GM04503 (cell line): ENCODE data around the gene SYNC.
A peak's percentile ranks its signal among the peaks of the same experiment; 100 is the strongest.
"Not testable (repeated sequence)": the region's sequence is repeated elsewhere in the genome, so short reads cannot be mapped to it uniquely, and the experiment has no call there.

Source experiments
- DNase-seq: peaks from one replicate; pipeline ENCODE4 v3.0.0-alpha.2; 2012; ENCODE audit warnings: low read depth

SYNC gene

DNA sequence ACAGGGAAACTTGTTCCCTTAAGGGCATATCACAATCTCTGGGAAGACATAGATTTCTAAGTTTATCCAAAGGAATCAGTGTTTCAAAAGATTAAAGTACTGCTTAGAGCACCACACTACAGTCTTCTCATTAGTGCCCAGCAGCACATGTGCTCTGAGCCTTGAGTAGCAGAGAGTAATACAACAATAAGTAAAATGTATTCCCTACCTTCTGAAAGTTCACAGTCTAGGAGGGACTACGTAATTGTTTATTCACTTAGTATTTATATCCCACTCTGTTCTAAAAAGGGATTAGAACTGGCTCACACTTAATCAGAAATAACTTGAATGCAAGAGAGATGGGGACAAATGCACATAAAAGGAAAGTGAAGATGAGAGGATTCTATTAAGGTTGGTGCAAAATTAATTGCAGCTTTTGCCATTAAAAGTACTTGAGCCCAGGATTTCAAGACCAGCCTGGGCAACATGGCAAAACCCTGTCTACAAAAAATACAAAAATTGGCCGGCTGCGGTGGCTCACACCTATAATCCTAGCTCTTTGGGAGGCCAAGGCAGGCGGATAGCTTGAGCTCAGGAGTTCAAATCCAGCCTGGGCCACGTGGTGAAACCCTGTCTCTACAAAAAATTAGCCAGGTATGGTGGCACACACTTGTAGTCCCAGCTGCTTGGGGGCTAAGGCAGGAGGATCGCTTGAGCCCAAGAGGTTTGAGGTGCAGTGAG lies 9.0 kb downstream of the SYNC start:
- DNase-seq: no peak

DNA sequence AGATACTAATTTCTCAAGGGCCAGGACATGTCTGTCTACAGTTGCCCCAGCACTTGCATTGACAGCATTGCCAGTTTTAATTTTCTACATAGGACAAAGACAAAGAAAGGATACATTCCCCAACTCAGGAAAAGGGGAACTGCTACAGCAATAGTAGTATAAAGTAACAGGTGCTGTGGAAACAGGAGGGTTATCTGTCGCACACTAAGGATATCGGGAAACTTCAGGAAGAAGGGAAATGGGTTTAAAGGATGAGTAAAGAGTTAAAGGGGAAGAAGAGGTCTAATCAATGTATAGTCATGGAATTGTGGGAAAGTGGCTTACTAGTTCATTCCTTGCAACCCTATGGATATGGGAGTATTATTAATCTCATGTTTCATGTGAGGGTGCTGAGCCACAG lies 16.2 kb downstream of the SYNC start:
- DNase-seq: no peak

DNA sequence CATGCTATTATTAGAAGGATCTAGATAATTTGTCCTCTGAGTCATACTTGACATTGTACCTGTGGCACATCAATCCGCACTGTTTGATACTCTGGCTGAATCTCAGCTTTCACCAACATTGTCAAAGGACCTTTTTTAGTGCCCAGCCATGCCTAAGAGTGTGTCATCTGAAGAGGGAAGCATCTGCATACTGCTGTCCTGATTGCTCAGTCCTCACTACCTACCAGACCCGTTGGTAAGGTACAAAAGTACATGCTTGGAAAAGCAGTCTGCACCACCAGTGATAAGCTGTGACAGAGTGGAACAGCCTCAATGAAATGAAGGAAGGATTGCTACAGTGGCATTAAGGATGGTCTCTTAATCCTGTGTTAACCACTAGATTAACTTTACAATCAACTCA lies 17.1 kb downstream of the SYNC start:
- no peak for DNase-seq

DNA sequence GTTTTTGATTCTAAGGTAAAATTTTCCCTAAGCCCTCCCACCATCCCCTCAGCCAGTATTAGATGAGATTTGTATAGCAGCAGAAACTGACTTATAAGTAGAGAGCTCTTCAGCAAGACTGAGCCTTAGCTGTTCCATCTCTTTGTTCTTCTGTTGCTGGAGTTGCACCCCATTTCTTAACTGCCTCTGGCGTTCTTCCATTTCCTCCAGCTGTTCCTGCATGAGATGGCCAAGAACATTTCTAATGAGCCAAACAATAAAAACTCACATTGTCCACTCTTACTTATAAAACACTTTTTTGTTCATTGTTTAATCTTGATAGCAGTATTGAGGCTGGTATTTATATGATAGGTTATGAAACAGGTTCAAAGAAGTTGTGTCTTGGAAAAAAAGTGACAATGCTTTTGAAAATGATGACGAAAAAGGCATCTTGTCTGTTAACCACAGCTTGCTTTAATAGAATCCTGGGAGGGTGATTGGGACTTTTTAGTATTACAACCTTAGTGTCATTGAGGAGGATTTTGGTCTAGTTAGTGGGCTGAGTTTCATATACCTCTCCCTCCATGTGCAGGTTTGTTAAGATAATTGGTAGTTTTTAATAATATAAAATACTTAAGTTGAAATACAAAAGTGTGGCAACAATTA lies 18.3 kb downstream of the SYNC start:
- no peak for DNase-seq

DNA sequence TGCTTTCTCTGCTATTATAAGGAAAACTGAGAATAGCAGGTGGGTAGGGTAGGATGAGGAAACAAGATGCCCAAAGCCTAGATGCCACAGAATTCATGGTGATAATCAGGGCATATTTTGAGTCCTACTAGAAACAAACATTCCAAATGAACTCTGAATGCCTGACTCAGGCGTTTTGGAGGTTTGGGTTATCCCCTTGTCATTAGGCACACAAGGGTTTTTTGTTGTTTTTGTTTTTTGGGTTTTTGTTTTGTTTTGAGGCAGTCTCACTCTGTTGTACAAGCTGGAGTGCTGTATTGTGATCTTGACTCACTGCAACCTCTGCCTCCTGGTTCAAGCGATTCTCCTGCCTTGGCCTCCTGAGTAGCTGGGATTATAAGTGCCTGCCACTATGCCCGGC lies 19.2 kb downstream of the SYNC start:
- no peak for DNase-seq

DNA sequence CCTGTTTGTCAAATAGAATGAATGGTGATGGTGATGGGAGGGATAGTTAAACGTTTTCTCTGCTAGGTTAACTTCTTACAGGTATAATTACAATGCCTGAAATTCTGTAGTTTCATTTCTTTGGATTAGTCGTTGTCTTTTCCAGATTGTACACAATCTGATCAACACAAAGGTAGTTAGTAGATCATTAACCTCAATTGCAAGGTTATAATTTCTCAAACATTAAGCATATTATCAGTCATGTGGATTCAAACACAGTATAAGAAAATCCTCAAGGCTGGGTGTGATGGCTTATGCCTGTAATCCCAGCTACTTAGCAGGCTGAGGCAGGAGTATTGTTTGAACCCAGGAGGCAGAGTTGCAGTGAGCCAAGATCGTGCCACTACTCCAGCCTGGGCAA lies 20.6 kb downstream of the SYNC start:
- DNase-seq: no peak

DNA sequence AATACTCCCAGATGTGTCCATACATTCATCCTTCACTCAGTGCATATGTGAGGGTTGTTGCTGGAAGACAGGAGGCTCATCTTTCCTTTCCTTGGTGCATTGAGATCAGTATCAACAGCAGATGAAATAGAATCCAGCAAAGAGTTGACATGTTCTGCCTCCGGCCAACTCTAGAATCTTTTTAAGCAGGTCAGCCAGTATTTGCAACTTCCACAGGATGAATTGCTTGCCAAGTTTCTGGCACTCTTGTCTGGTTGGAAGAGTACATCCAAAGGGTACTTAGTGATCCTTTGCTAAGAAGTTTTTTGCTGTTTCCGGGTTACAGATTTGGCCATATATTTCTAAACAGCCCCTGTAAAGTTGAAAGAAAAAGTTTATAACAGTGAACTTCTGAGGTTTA lies 21.1 kb downstream of the SYNC start:
- no peak for DNase-seq

DNA sequence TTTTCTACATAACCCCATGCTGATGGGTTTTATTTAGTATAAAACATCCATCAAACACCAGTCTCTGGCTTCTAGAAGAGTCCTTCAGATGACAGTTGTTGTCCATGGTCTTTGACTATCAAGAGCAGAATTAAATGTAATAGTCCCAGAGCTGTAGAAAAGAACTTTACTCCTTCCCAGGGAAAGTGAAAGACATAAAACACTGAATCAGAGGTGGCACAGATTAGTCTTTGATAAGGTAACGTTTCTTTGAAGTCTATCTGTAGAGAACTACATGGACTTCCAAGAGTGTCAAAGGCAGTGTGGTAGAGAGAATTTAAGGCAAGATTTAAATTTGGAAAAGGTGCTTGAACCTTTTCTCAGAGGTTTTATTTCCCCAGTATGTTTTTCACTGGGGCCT lies 21.9 kb downstream of the SYNC start:
- DNase-seq: no peak

DNA sequence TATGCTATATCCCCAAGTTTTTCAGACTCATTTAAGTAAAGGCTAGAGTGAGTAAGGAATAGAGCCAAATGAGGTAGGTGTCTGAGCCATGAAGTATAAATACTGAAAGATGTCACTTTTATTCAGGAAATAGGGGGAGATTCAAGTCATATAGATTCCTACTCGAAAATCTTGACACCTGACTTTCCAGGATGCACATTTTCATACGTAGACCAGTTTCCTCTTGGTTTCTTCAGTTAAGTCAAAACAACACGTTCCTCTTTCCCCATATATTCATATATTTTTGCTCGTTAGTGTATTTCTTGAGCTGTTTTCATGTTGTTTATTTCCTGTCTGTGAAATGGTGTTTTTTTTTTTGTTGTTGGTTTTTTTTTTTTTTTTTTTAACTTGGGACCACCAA lies 22.6 kb downstream of the SYNC start:
- DNase-seq: not testable (repeated sequence)

DNA sequence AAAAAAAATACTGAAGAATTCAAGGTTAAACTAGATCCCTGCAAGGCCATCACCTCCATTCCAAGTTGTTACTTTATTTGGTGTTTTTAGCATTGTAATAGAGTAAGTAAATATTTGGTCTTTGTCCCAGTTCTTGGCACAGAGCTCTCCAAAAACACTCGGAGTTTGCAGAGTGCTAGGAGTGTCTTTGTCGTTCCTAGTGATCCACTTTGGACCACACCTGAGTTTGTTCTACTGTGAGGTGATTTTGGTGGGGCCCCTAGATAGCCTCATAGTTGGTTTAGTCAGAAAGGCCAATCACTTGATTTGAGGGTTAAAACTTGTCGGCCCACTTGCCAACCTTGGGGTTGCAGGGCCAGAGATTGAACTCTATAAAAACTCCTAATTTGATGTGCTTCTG lies 25.6 kb downstream of the SYNC start:
- no peak for DNase-seq

DNA sequence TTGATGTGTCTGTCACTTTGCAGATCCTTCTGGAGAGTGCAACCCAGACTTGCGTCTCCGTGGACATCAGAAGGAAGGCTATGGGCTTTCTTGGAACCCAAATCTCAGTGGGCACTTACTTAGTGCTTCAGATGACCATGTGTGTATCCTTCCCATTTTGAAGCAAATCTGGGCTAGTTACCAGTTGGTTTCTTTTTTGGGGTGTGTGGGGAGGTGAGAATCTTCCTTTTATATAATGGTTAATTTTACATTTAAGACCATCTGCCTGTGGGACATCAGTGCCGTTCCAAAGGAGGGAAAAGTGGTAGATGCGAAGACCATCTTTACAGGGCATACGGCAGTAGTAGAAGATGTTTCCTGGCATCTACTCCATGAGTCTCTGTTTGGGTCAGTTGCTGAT lies 33.9 kb downstream of the SYNC start:
- not testable (repeated sequence) for DNase-seq

DNA sequence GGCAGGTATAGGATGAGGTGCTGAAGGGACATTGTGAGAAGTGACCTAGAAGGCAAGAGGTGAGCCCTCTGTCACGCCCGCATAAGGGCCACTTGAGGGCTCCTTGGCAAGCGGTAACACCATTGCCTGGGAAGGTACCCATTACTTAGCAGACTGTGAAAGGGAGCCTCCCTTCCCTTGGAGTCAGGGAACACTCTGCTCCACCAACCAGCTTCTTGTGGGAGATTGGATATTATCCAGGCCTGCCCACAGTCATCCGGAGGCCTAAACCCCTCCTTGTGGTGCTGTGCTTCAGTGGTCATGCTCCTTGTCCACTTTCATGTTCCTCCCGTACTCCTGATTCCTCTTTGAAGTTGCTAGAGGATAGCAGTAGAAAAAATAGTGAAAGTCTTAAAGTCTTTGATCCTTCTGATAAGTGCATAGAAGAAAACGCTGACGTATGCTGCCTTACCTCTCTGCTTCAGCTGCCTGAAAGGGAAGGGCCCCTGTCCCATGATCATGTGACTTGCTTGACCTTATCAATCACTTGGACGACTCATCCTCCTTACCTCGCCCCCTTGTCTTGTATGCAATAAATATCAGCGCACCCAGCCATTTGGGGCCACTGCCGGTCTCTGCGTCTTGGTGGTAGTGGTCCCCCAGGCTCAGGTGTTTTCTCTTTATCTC lies 35.5 kb downstream of the SYNC start:
- DNase-seq: no peak

DNA sequence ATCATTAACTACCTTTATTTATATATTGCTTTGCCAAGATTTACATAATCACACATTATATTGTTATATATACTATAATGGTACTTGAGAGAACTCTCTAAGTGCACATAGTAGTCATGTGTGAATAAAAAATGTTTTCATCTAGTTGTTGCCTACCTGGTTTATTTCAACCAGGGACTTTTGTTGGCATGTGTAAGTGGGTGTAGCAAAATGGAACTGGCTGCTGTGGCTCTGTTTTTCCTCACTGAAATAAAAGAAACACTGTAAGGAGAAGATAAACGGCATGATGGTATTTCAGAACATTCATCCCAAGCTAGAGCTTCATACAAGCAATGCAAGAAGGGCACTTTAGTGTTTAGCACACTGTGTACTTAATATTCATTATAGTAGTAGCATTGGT lies 36.7 kb downstream of the SYNC start:
- DNase-seq: no peak

DNA sequence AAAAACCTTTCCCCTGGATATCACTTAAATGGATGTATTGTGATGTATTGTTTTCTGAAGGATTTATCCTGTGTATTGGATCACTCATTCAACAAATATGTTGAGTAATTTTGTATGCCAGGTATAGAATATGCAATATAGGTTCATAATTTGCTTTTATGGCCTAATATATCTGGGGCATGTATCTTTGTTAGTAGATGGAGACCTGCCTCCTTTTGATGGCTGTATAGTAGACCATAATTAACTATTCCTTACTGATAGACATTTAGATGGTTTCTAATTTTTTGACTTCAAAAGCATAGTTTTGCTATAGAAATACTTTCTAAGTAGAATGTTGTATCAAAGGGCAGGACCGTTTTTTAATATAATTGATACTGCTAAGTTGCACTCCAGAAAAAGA lies 43.0 kb downstream of the SYNC start:
- no peak for DNase-seq

DNA sequence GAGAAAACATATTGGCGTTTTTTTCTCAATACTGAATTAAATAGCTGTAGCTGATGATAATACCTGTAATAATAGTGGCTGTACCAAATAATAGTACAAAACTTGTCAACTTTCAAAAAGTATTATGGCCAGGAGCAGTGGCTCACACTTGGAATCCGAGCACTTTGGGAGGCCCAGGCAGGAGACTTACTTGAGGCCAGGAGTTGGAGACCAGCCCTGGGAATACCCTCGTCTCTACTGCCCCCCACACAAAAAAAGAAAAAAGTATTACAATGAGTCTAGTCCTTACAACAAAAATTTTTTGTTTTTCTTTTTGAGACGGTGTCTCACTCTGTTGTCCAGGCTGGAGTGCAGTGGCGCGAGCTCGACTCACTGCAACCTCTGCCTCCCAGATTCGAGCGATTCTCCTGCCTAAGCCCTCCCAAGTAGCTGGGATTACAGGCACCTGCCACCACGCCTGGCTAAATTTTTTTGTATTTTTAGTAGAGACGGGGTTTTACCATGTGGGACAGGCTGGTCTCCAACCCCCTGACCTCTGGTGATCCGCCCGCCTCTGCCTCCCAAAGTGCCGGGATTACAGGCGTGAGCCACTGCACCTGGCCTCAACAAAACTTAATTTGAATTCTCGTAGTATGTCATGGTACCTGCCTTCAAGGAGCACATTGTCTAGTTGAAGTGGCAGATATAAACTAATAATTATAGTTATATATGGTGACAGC lies 50.2 kb downstream of the SYNC start:
- DNase-seq: no peak

DNA sequence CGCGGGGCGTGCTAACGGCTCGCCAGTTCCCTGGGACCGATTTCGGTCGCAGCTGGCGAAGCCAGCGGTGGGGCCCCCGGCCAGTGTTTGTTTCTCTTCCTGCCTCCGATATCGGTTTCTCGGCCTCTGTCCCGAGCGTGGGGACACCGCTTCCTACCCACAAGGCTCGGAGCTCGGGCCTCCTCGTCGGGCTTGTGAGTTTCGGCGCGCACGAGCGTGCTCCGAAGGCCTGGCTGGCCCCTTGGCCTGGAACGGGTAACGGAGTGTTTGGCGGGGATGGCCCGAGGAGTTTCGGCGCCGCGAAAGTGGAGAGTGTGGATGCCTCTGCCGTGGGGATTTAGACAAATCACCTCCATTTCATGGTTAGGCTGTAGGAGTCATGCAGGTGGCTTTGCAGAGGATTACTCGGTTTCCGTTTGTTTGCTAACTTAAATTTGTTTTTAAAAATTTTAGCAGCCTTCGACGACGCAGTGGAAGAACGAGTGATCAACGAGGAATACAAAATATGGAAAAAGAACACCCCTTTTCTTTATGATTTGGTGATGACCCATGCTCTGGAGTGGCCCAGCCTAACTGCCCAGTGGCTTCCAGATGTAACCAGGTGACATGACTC lies 51.0 kb downstream of the SYNC start:
- DNase-seq: peak; percentile 26

DNA sequence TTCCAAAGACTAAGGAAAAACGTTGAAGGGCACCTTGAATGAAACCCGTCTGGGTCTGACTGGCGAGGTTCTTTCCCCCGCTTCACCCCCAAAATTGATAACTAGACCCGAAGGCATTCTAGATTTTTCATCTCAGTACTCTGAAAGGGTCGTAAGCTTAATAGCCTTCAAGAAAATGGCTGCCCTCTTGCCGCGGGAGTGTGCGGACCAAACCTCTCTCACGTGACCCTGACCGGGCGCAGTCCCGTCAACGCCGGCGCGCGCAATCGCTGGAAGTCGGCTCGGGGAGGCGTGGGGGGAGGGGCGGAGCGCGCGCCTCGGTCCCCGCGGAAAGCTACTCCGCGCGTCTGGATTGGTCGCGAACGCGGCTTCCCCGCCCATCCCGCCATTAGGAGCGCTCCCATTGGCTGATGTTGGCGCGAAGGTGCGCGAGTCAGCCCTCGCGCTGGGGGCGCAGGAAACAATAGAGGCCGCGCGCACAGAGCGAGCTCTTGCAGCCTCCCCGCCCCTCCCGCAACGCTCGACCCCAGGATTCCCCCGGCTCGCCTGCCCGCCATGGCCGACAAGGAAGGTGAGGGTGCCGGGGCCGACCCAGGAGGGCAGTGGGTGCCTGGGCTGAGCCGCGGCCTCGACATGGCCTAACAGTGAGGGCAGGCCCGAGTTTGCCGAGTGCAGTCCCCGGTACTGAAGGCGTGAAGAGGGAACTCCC lies 51.7 kb downstream of the SYNC start, which contains the start of gene RBBP4:
Gene RBBP4 (plus strand): TSS at position 457 of the 709 bp plus-strand sequence. CDS start 99 bp downstream, at position 556.
- peak; percentile 78 for DNase-seq

DNA sequence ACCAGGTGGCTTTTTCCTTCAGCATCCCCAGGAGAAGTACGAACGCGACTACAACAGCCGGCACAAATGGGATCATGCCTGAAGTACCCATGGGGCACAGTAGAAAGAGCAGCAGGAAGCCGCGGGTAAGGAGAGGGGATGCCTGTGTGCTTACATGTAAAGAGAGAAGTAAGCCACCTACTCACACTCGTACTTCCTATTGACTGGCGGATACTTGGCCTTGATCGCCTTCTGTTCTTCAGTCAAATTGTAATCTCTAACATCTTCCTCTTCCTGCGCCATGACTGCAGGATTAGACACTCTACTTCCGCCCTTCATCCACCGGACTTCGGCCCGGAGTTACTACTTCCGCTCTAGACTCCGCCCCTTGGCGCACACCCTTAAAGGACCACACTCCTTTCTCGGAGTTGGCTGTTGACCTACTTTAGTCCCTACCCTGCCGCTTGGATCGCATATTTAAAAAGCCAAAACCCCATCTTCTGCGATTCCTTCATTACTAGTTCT lies 52.3 kb downstream of the SYNC start, which contains the start of gene ZBTB8OS:
Gene ZBTB8OS (minus strand): TSS at position 303 of the 504 bp plus-strand sequence. CDS start 21 bp downstream, at position 282.
- DNase-seq: peak; percentile 72

DNA sequence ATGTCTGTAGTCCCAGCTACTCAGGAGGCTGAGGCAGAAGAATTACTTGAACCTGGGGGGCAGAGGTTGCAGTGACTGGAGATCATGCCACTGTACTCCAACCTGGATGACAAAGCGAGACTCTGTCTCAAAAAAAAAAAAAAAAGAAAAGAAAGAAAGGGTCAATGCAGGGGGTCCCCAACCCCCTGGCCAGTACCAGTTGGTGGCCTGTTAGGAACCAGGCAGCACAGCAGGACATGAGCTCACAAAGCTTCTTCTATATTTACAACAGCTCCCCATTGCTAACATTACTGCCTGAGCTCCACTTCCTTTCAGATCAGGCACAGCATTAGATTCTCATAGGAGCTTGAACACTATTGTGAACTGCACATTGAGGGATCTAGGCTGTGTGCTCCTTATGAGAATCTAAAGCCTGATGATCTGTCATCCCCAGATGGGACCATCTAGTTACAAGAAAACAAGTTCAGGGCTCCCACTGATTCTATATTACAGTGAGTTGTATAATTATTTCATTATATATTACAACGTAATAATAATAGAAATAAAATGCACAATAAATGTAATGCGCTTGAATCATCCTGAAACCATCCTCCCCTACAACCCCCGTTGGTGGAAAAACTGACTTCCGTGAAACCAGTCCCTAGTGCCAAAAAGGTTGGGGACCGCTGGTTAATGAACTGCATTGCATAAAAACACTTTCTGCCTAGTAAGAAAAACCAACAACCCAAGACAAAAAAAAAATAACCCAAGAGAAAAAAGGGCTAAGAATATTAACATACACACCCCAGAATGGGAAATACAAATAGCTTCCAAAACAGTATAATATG lies 55.0 kb downstream of the SYNC start:
- no peak for DNase-seq

DNA sequence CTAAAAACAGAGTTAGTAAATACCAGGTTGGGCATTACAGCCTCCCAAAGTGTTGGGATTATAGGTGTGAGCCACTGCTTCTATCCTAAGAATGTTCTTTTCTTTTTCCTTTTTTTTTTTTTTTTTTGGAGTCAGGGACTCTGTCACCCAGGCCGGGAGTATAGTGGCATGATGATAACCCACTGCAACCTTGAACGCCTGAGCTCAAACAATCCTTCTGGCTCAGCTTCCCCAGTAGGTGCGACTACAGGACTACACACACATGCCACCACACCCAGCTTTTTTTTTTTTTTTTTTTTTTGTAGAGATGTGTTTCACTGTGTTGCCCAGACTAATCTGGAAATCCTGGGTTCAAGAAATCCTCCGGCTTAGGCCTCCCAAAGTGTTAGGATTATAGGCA lies 58.1 kb downstream of the SYNC start:
- DNase-seq: no peak
